Common myeloid progenitor, CD34-positive (primary cell): ENCODE data around the gene SLC2A9.

Experiments
- CTCF ChIA-PET: fragments of 350-600 bp; sonication (Branson Sonifier 250); formaldehyde crosslinking; loops from one replicate; lab custom pipeline; 2021; ENCODE audit warnings: antibody characterized with exemption; lab: Charles Lee
- POLR2A ChIA-PET: fragments of 350-600 bp; sonication (Branson Sonifier 250); formaldehyde crosslinking; loops from one replicate; lab custom pipeline; 2021; ENCODE audit warnings: antibody characterized with exemption; lab: Charles Lee
- DNase-seq, 3 donors: peaks; one replicate each; pipeline versions ENCODE4 v3.0.0 to v3.0.0-alpha.2; 2013
- H3K27ac ChIP-seq, 2 experiments: 1 replicate in 1 of 2; 2 replicates in 1 of 2; pipeline ENCODE4 v1.7.0; 2013; ENCODE audit warnings: inconsistent platforms in 2 of 2, low read length in 2 of 2, mild to moderate bottlenecking in 2 of 2, low read depth in 1 of 2, moderate library complexity in 1 of 2; ENCODE audit not compliant: severe bottlenecking in 2 of 2, insufficient read depth in 1 of 2, poor library complexity in 1 of 2
- H3K27me3 ChIP-seq, 5 experiments: replicated peaks in 2 of 5; 1 replicate in 3 of 5; 2 replicates in 2 of 5; pipeline versions ENCODE4 v1.6.1 to v1.7.0; 2013; ENCODE audit warnings: low read length in 4 of 5, mild to moderate bottlenecking in 2 of 5, moderate library complexity in 2 of 5, inconsistent platforms in 1 of 5; ENCODE audit not compliant: insufficient read depth in 5 of 5, control insufficient read depth in 4 of 5
- H3K36me3 ChIP-seq, 4 experiments: 1 replicate in 2 of 4; 2 replicates in 2 of 4; pipeline versions ENCODE4 v1.6.1 to v1.7.0; 2013; ENCODE audit warnings: low read length in 3 of 4, control low read depth in 1 of 4, mild to moderate bottlenecking in 1 of 4; ENCODE audit not compliant: control insufficient read depth in 4 of 4, insufficient read depth in 4 of 4
- H3K4me1 ChIP-seq, 4 experiments: 1 replicate in 3 of 4; 2 replicates in 1 of 4; pipeline versions ENCODE4 v1.6.1 to v1.7.1; 2013; ENCODE audit warnings: low read length in 3 of 4, mild to moderate bottlenecking in 3 of 4, control low read depth in 1 of 4, inconsistent platforms in 1 of 4, moderate library complexity in 1 of 4; ENCODE audit not compliant: control insufficient read depth in 4 of 4, insufficient read depth in 4 of 4; ENCODE audit errors: control extremely low read depth in 1 of 4
- H3K4me3 ChIP-seq, 7 experiments: 1 replicate in 4 of 7; 2 replicates in 3 of 7; pipeline versions ENCODE4 v1.5.1 to v1.7.0; 2013; ENCODE audit warnings: mild to moderate bottlenecking in 7 of 7, low read length in 6 of 7, moderate library complexity in 6 of 7, inconsistent platforms in 2 of 7, low read depth in 2 of 7, control low read depth in 1 of 7; ENCODE audit not compliant: insufficient read depth in 4 of 7, control insufficient read depth in 1 of 7; ENCODE audit errors: extremely low read depth in 1 of 7
- H3K9me3 ChIP-seq, 5 experiments: 1 replicate in 4 of 5; 2 replicates in 1 of 5; pipeline versions ENCODE4 v1.6.1 to v1.7.1; 2013; ENCODE audit warnings: low read length in 4 of 5, mild to moderate bottlenecking in 2 of 5, inconsistent platforms in 1 of 5, low read depth in 1 of 5, moderate library complexity in 1 of 5; ENCODE audit not compliant: control insufficient read depth in 4 of 5, insufficient read depth in 2 of 5; ENCODE audit errors: control extremely low read depth in 1 of 5
- WGBS: methylation state at CpG from one replicate; pipeline ENCODE4 v1.1.5; 2013; ENCODE audit not compliant: insufficient coverage; 5-methylcytosine and 5-hydroxymethylcytosine counted together

The SLC2A9 gene

DNA sequence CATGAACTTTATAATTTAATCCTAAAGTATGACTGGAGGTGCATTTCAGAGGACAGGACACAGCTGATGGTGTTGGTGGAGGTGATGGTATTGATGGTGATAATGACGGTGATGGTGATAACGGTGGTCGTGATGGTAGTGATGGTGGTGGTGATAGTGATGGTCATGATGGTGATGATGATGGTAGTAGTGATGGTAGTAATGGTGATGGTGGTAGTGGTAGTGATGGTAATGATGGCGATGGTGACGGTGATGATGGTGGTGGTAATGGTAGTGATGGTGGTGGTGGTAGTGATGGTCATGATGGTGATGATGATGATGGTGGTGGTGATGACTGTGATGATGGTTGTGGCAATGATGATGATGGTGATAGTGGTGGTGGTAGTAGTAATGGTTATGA, 40.4 kb downstream of the SLC2A9 start:
- no peaks in the 10 kb centered on the region for H3K27me3 ChIP-seq
- H3K36me3 ChIP-seq: peaks cover 0 to 8% (median 0%) of the 10 kb centered on the region in 4 experiments
- H3K4me3 ChIP-seq: no peak overlapping the region
- no peaks in the 10 kb centered on the region for H3K4me1 ChIP-seq
- DNase-seq: no peak
- POLR2A ChIA-PET: no interaction called here
- H3K27ac ChIP-seq: no peak overlapping the region
- H3K9me3 ChIP-seq: peaks cover 0 to 7% (median 0%) of the 10 kb centered on the region in 5 experiments
- CTCF ChIA-PET: interaction anchor here (1.0 kb wide), 1 partner anchor 39 kb away, joined by 3 read pairs; no protein-coding TSS in a partner anchor
- WGBS: 94% methylated on average over 5 of the region's 5 CpGs

DNA sequence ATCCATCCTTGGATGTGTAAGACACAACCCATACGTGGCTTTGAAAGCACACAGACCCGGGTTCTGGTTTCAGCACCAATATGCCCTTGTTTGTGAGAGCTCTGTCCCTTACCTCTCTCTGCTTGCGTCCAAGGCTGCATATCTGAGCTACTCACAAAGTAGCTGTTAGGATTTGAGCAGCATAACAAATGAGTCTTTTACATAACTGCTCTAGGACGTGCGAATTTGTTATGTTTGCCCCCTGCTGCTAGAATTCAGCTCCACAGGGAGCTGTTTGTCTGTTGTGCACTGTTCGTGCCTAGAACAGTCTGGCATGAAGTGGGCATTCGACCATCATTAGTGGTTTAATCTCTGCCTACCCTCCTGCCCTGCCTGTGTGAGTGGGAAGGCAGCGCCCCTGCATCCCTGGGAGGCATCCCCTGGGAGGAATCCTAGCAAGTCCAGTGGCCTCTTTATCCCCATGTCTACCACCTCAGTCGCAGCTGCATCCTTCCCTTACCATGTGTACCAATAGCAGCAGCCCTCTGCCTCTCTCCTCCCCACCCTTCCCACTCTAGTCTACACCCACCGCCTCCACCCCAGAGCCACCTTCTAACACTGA, 42.1 kb downstream of the SLC2A9 start:
- H3K36me3 ChIP-seq: no peaks in the 10 kb centered on the region
- DNase-seq: no peak
- CTCF ChIA-PET: no interaction called here
- no peak overlapping the region for H3K4me3 ChIP-seq
- H3K9me3 ChIP-seq: no peaks in the 10 kb centered on the region
- 88% methylated on average over 9 of the region's 10 CpGs for WGBS
- no peaks in the 10 kb centered on the region for H3K27me3 ChIP-seq
- POLR2A ChIA-PET: no interaction called here
- H3K27ac ChIP-seq: no peak overlapping the region
- H3K4me1 ChIP-seq: no peaks in the 10 kb centered on the region

DNA sequence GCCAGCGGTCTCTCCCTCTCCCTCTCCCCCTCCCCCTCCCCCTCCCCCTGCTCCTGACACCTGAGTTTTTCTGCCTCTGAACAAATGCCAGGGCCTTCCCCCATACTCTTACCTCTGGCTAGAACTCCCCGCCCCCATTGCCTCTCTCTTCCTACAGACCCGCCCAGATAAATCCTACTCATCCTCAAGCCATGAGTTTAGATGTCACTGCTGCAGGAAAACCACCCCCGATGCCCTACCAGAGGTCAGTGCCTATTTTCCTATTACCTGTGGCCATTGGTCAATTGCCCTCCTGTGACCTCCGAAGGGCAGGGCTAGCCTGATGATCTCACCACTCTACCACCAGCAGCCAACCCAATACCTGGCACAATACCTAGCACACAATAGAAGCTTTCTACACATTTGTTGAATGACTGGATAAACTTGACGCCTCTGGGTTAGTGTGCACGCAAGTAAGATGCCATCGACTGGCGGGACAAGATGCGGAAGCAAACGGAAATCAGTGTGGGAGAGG, 43.7 kb downstream of the SLC2A9 start:
- no peak for DNase-seq
- ChIA-PET CTCF (no interaction called here), POLR2A (no interaction called here)
- Histone ChIP-seq H3K27me3 (no peaks in the 10 kb centered on the region), H3K36me3 (no peaks in the 10 kb centered on the region), H3K27ac (no peak overlapping the region), H3K9me3 (no peaks in the 10 kb centered on the region), H3K4me1 (no peaks in the 10 kb centered on the region), H3K4me3 (no peak overlapping the region)
- WGBS: 93% methylated on average over 11 of the region's 11 CpGs

DNA sequence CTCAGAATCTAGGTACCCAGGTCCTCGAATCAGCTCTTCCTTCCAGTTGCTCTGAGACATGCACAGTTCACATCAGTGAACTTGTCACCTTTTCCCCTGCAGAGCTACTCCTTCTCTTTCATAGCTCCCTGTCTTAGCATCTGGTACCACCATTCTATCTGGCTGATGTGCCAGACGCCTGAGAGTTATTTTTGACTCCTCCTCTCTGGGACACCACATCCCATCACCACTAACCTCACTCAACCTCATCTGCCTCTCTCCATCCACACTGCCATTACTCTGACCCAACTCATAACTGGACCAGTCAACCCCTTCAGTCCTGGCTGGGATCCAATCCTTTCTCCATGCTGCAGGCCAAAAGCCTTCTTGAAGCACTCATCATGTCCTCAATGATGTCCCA, 44.5 kb downstream of the SLC2A9 start:
- no peak overlapping the region for H3K4me3 ChIP-seq
- no peaks in the 10 kb centered on the region for H3K36me3 ChIP-seq
- no peaks in the 10 kb centered on the region for H3K9me3 ChIP-seq
- H3K4me1 ChIP-seq: no peaks in the 10 kb centered on the region
- no peak for DNase-seq
- no peaks in the 10 kb centered on the region for H3K27me3 ChIP-seq
- 100% methylated on average over 2 of the region's 2 CpGs for WGBS
- CTCF ChIA-PET: no interaction called here
- no peak overlapping the region for H3K27ac ChIP-seq
- POLR2A ChIA-PET: no interaction called here

DNA sequence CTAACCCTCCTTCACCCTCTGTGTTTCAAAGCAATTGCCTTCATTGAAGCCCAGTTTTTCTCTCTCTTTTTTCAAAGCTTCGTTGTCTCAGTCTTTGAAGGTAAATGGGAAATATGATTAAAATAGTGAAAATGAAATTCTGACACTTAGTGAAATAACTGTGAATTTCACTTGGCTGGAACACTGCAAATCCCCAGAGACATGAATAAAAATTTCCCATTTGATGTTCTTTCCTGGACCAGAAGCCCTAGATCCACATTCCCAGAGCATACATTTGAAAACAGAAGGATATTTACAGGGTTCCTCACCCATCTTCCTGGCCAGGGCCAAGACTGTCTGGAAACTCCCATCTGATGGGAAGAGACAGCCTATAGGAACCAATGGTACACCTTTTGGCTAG, 45.0 kb downstream of the SLC2A9 start:
- Histone ChIP-seq H3K27me3 (no peaks in the 10 kb centered on the region), H3K4me3 (no peak overlapping the region), H3K36me3 (no peaks in the 10 kb centered on the region), H3K27ac (no peak overlapping the region), H3K9me3 (no peaks in the 10 kb centered on the region), H3K4me1 (no peaks in the 10 kb centered on the region)
- CTCF ChIA-PET: no interaction called here
- POLR2A ChIA-PET: no interaction called here
- no peak for DNase-seq
- WGBS: no CpG with 5 or more reads among the region's 1 CpG

DNA sequence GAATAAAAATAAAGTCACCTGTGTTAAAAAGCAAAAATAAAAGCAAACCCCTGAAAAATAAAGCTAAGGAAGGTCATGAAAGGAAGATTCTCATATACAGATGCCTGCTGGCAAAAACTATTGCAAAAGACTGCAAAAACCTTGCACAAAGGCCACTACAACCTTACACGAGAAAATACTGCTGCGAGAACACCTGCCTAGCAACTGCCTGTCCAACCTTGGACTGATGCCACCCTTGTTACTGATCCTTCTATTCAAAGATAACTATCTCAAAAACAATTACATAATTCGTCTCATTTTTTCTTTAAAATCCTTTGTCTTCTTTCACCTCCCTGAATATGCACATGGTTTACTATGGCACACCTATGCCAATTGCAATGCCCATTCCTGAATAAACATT, 49.6 kb downstream of the SLC2A9 start:
- Histone ChIP-seq H3K36me3 (no peaks in the 10 kb centered on the region), H3K27ac (no peak overlapping the region), H3K4me1 (no peaks in the 10 kb centered on the region), H3K4me3 (no peak overlapping the region), H3K27me3 (no peaks in the 10 kb centered on the region), H3K9me3 (no peaks in the 10 kb centered on the region)
- no peak for DNase-seq
- ChIA-PET CTCF (interaction anchor here (0.6 kb wide), 1 partner anchor 43 kb away, joined by 3 read pairs; no protein-coding TSS in a partner anchor), POLR2A (no interaction called here)
- whole genome bisulfite sequencing: 93% methylated on average over 3 of the region's 3 CpGs

DNA sequence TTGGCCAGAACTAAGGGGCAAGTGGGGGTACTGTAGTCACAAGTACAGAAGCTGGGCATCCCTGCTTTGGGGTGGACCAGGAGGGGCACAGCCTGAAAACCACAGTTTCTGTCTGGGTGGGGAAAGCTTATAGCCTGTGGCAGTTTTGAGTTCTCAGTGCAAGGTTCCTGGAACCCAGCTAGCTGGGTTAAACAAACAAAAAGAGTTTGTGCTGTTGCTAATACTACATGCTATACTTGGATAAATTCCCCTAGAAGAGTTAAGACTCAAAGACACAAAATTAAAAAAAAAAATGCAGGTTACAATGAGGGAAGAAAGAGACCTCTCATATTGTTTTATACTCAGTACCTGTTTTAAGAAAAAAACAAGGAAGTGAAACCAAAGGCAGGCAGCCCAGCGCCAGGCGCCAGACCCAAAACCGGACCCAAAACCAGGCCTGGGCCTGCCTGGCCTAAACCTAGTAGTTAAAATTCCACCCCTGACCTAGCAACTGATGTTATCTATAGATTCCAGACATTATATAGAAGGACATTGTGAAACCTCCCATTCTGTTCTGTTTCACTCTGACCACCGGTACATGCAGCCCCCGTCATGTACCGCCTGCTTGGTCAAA, 50.8 kb downstream of the SLC2A9 start:
- 96% methylated on average over 3 of the region's 6 CpGs for WGBS
- no peaks in the 10 kb centered on the region for H3K36me3 ChIP-seq
- H3K9me3 ChIP-seq: no peaks in the 10 kb centered on the region
- H3K4me3 ChIP-seq: no peak overlapping the region
- no peaks in the 10 kb centered on the region for H3K4me1 ChIP-seq
- CTCF ChIA-PET: no interaction called here
- no peak for DNase-seq
- no peak overlapping the region for H3K27ac ChIP-seq
- POLR2A ChIA-PET: no interaction called here
- no peaks in the 10 kb centered on the region for H3K27me3 ChIP-seq
